GM12875 (cell line): Measurements from ENCODE around the gene TFCP2L1.

ENCODE experiments used
- H3K4me3 ChIP-seq: one replicate; pipeline ENCODE4 v1.5.1; 2011; ENCODE audit warnings: low read depth, low read length, control low read depth
- TF ChIP-seq, protein P1 (sequence below): IDR thresholded peaks from 2 replicates; pipeline ENCODE4 v1.5.1; 2011; ENCODE audit warnings: low read depth, mild to moderate bottlenecking, control low read depth, inconsistent platforms, low read length, moderate library complexity, borderline replicate concordance; ENCODE audit not compliant: insufficient read depth

TFCP2L1 gene

DNA sequence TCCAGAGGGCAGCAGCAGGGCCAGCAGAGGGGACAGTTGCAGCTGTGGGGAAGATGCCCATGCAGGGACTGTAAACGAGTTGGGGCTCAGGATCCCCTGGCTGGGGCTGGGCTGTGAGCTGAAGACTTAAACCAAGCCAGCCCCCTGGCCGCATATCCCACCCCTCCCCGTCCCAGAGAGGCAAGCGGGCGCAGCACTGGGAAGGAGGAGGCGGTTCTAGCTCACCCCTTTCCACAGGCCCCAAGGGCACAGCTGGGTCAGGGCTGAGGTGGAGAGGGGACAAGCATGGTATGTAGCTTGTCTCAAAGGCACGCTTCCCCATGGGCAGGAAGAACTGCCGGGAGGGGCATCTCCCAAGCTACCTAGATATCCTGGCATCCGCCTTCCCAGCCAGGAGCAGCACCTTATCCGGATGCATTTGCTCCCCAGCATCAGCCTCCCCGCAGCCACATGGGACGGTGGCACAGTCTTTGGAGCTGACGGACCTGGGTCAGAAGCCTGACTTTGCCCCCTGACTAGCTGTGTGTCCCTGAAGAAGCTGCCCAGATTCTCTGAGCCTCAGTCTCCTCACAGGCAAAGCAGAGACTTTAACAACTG, 75.9 kb downstream of the TFCP2L1 start:
- TF ChIP-seq, protein P1, sequence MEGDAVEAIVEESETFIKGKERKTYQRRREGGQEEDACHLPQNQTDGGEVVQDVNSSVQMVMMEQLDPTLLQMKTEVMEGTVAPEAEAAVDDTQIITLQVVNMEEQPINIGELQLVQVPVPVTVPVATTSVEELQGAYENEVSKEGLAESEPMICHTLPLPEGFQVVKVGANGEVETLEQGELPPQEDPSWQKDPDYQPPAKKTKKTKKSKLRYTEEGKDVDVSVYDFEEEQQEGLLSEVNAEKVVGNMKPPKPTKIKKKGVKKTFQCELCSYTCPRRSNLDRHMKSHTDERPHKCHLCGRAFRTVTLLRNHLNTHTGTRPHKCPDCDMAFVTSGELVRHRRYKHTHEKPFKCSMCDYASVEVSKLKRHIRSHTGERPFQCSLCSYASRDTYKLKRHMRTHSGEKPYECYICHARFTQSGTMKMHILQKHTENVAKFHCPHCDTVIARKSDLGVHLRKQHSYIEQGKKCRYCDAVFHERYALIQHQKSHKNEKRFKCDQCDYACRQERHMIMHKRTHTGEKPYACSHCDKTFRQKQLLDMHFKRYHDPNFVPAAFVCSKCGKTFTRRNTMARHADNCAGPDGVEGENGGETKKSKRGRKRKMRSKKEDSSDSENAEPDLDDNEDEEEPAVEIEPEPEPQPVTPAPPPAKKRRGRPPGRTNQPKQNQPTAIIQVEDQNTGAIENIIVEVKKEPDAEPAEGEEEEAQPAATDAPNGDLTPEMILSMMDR, result no peak
- no peak overlapping the region for H3K4me3 ChIP-seq

DNA sequence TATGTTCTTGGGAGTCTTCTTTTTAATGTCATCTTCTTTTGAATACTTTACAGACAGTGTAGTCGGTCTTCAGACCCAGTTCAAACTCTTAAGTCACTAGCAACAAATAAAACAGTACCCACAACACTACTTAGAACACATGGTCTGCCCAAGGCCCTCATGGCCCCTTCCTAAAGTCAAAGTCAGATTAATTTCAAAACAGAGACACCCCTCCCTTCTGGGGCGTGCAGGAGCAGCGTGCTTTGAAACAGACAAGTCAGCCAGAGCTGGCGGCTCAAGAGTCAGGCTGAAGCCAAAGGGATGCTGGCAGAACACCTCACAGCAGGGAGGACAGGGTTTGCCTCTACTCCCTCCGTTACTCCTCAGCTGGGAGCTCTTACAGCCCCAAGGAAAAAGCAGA, 77.5 kb downstream of the TFCP2L1 start:
- no peak overlapping the region for H3K4me3 ChIP-seq
- TF ChIP-seq, protein P1, result no peak

DNA sequence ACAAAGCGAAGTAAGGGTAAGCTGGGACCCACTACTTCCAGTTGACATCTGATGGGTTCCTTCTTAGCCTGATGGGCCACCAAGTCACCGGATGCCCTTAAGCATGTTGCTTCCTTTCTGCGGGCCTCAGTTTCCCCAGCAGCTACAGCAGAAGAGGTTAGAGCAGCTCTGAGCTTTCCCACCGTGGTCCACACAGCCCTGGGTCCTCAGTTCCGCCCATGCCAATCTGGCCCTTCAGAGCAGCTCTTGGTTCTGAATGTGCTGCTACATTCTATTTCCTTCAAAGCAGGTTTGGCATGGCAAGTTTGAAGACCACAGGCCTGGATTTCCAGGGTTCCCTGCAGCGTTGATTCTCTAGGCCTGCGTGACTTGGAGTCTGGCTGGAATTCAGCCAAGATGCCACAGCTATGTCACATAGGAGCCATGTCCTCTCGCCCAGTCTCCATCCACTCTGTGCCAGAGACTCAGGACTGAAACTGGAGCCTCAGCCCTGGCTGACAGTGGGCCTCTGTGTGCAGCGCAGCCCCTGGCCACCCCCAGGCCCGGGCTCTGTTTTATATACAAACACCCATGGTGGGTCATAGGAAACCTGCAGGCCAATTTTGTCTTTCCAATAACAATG, 79.6 kb downstream of the TFCP2L1 start:
- TF ChIP-seq, protein P1, result no peak
- no peak overlapping the region for H3K4me3 ChIP-seq

DNA sequence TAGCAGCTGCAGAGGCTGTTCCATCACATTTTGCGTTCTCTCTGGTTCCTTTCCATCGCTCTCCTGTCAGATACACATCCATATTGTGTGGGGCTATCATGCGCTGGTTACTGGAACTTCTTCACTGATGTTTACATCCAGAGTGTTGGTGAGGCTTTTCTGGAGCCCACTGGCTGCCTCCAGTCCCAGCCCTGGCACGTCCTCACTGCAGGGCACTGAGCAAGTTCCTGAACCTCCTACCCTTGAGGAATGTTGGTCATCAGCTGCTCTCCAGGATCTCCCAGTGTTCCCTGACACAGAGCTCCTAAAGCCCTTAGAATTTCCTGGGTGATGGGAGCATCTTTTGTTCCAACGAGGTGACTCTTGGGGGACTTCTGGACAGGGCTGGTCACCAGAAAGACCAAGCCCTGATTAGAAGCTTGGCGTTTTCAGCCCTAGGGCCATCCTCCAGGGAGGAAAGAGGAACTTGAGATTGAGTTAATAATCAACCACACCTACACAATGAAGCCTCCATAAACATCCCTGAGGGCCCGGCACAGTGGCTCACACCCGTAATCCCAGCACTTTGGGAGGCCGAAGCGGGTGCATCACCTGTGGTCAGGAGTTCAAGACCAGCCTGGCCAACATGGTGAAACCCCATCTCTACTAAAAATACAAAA, 81.3 kb downstream of the TFCP2L1 start:
- H3K4me3 ChIP-seq, result no peak overlapping the region
- TF ChIP-seq, protein P1, result no peak

DNA sequence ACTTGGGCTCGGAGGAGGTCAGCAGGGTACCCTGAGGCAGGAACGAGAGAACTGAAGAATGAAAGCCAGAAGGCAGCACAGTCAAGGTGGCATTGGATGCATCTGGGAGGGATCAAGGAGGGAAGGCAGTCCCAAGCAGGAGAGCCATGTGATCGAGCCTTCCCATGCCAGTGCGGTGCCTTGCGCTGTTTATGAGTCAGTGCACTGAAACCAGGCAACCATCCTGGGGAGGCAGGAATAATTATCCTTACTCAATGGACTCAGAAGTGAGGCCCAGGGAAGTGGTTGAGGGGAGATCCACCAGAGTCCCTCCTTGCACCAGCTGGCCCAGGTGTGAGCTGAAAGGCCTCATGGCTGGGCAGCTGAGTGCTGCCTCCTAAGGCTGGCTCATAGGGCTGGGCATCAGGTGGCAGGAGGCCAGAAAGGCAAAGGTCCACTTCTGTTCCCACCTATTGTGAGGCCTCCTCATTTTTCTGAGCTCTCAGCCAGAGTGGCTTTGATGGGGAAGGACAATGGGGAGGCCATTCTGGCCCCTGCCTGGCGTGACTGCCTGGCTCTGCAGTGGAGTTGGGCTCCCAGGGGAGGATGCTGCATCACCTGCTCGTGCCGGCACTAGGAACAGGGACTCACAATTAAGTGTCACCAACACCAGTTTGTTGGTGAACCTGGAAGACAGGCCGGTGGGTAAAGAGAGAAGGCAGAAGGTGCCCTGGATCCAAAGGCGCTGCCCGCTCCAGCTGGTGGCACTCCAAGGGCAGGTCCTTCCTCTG, 82.3 kb downstream of the TFCP2L1 start:
- TF ChIP-seq, protein P1, result no peak
- no peak overlapping the region for H3K4me3 ChIP-seq

DNA sequence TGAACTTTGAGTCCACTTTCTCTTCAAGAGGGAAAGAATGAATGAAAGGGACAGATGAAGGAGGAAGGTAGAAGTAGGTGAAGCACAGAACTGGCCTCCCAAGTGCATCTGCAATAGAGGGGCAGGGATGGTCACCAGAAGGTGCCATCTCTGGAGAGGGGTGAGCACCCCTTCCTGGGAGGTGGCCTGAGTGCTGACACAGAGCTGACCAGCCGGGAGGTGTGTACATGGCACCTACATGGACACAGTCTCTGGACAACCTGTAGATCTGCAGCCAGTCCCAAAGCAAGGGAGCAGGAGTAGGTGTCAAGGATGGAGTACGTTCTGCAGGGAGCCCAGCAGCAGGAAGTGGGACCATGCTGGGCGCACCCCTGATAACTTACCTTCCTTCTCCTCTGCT, 83.2 kb downstream of the TFCP2L1 start:
- no peak overlapping the region for H3K4me3 ChIP-seq
- TF ChIP-seq, protein P1, result no peak
